KBM-7 (cell line): Measurements from ENCODE around the gene RAB34.

Source experiments
- DNase-seq: peaks from one replicate; pipeline ENCODE4 v3.0.0-alpha.2; 2015
- in situ Hi-C: fragments of 300-500 bp; cut with MboI; formaldehyde crosslinking; loops from 2 replicates; pipeline ENCODE4 v1.14.3; 2020; ENCODE audit warnings: low sequenced_read_pairs, low pct_unique_long_range_greater_than_20kb, mixed read lengths

Gene RAB34

DNA sequence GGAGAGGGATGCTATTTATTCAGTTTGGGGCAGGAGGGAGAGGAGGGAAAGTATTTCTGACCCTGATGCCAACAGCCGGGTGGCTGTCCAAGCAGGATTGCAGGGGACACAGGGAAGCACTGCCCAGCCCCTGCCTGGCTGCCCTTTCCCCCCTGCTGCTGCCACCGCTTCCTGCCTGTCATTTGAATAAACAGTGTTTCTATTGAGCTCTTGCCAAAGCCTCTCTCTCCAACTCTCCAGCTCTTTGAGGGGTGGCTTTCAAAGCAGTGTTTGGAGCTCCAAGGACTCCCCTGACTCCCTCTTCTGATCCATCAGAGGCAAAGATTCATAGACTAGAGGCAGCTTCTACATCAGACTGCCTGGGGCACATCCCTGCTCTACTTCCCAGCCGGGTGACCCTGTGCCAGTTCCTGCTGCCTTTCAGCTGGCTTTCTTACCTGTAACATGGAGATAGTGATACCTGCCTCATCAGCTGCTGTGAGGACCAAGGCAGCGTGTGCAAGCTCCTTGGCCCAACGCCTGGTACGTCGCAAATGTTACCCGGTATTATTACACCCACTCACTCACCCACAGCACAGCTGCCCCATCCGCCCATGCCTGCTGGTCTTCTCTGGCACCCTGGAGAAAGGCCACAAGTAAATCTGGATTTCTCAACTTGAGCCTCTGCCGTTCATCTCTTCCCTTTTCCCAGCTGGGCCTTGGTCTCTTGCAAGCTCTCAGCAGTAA, 15.5 kb downstream of the RAB34 start:
- in situ Hi-C loops = no loop called here

DNA sequence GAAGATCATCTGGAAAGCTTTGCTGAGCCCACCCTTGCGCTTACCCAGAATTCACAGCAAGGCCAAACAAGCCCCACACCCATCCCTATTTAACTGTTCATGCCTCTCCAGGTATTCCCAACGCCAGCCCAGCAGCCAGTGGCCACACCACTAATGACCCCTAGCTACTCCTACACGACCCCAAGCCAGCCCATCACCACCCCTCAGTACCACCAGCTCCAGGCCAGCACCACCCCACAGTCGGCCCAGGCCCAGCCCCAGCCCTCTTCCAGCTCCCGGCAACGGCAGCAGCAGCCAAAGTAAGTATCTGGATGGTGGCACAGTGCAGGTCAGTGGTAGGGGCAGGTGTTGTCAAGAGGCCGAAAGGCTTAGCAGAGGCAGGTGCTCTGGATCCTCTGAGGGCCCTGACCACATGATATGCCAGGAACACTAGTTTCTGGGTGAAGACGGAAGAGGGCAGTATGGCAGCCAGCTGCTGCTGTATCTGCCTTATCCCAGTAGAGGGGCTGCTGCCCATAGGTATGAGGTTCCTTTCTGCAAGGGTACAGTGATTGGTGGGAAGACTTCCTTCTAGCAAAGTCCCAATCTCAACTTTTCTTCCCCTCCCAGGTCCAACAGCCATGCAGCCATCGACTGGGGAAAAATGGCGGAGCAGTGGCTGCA, 16.7 kb downstream of the RAB34 start:
- in situ Hi-C loops = no loop called here
- DNase-seq = no peak

More for the DNA sequence above, 15.5 kb downstream of the RAB34 start:
- no peak for DNase-seq

DNA sequence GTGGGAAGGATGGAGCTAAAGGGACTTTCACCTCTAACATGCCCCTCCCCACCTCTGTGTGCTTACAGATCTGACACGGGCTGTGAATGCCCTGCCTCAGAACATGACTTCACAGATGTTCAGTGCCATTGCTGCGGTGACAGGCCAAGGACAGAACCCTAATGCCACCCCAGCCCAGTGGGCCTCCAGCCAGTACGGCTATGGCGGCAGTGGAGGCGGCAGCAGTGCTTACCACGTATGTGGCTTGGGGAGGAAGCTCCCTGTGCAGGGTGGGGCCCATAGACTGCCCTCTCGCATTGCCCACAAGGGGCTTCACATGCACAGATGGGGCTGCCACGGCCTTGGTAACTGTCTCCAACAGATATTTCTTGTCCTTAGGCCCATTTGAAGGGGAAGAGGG, 17.4 kb downstream of the RAB34 start:
- in situ Hi-C loops = no loop called here
- DNase-seq = no peak

DNA sequence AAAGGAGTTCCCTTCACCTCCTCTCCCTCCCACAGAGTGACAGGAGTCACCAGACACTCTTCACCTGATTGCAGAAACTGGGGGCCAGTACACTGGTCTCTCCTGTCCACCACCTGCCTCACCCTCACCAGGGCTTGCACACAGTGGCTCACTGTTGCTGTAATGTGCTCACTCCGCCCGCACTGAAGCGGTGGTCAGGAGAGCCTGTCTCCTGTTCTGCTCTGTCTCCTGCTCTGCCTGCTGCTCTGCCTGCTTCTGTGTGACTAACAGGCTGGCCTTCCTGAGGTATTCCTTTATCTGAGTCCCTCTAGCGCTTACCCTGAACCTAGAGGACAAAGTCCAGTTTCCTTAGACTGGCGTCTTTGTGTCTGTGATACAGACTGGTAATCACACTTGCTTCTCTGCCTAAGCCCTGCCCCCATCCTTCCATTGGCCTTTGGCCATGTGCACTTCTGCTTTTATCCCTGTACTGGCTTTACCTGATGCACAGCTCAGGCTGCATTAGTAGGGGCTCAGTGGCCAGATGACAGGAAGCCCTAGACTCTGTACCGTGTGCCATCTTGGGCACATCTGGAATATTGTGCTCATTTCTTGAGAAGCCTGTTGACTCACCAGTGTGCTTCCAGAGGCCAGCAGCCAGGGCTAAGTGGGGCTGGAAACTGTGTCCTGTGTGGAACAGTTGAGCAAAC, 19.3 kb downstream of the RAB34 start:
- in situ Hi-C loops = no loop called here
- DNase-seq = peak; percentile 28

DNA sequence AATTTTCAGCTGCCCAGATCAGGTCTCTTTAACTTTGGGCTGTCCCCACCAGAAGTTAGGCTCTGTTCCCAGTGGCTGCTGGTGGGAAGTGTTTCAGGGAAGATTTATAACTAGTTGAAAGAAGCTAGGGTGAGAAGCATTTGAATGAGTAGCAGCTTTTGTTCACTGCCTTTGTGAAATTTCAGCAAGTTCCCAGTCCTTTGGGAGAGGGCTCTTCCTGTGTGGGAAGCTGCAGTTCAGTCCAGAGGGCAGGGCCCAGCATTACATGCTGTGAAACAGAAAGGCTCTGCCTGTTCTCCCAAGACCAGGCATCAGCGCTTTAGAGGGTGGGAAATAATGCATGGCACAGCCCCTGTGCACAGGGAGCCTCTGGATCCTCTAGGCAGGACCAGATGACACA, 23.8 kb downstream of the RAB34 start:
- in situ Hi-C loops = no loop called here

DNA sequence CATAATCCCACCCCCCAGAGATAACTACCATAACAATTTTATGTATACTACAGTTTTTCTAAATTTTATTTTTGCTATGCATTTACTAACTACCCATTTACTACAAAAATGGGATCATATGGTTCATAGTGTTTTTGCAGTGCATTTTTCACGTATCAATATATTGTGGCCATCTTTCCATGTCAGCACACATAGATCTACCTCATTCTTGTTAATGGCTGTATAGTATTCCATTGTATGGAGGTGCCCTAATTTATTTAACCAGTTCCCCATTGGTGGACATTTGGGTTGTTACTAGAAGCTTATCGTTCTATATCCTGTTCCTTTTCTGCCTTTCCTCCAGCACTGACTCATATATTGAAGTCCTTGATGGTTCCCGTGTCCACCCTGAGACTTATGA, 28.7 kb downstream of the RAB34 start:
- no peak for DNase-seq
- in situ Hi-C loops = no loop called here

More for the DNA sequence above, 23.8 kb downstream of the RAB34 start:
- DNase-seq = no peak

DNA sequence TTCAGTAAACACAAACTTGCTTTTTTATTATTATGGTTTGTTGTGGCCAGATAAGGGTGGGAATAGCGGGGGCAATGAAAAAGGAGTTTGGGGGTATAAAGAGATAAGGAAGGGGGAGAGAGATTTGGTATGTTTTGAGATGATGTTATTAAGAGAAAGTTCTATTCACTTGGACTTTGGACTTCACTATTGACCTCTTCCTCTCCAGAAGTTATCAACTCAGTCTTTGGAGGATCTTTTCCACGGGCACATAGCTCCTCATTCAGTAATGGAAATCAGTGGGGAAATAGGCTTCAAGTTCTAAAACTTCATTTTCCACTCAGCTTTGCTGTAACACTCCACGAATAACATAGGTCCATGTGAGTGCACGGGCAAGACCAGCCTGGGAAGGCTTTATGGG, 29.2 kb downstream of the RAB34 start:
- in situ Hi-C loops = no loop called here
- no peak for DNase-seq

DNA sequence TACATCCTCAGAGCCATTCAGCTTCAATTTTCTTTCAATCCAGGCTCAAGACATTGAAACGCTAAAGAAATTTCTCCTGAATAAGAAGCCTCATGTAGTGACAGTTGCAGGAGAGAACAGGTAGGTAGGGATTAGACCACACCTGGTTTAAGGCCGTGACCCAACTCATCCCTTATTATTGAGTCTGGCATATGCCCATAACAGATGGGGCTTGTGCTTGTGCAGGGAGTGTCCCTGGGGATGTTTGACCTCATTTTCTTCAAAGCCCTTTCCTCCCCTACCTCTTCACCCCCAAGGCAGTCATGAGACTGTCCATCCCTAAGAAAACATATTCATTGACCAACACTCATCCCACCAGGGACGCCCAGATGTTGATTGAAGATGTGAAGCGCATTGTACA, 31.4 kb downstream of the RAB34 start:
- in situ Hi-C loops = no loop called here
- no peak for DNase-seq

DNA sequence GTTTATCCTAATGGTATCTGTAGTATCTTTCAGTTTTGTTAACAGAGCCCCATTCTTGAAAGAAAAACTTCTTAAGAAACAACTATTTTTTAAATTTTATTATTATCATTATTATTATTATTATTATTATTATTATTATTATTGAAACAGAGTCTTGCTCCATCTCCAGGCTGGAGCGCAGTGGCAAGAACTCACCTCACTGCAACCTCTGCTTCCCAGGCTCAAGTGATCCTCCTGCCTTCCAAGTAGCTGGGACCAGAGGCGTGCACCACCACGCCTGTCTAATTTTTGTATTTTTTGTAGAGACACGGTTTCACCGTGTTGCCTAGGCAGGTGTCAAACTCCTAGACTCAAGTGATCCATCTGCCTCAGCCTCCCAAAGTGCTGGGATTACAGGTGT, 32.3 kb downstream of the RAB34 start:
- DNase-seq = no peak
- in situ Hi-C loops = no loop called here

DNA sequence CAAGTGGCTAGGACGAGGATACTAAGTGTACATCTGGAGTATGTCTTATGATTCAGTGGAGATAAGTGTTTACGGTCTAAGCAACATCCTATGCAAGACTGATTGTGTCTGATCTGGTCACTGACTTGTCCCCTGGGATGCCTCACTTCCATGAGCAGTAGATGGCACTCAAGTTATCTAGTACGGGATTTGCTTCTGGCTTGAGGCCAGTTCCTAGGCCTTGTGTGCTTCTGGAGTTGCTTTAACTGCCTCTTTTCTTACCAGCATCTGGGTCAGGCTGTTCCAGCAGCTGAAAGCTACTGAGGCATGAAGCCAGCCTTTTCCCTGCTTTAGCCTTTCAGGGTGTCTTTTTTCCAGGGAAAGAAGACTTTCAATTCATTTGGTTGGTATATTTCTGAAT, 32.7 kb downstream of the RAB34 start:
- peak; percentile 26 for DNase-seq
- in situ Hi-C loops = no loop called here

DNA sequence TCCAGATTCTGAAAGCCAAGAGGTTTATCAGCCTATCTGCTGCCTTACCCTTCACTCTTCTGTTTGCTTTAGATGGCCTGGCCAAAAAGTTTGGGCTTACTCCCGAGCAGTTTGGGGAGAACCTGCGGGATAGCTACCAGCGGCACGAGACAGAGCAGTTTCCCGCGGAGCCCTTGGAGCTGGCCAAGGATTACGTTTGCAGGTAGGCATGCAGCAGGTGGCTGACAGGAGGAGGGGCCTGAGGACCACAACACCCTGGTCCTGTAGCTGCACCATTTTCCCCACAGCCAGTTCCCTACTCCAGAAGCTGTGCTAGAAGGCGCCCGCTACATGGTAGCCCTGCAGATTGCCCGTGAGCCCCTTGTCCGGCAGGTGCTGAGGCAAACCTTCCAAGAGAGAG, 35.0 kb downstream of the RAB34 start:
- in situ Hi-C loops = no loop called here
- DNase-seq = no peak

DNA sequence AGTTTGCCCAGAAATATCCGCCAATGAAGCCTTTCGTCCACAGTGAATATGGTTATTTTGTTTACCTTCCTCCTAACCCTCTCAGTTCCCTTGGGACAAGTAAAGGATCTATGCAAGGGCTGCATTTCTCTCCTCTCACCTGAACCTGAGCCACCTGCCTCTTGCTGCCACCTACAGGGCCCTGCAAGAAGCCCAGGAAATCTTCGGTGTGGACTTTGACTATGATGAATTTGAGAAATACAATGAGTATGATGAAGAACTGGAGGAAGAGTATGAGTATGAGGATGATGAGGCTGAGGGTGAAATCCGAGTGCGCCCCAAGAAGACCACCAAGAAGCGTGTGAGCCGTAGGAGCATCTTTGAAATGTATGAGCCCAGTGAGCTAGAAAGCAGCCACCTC, 41.7 kb downstream of the RAB34 start:
- in situ Hi-C loops = no loop called here
- DNase-seq = peak; percentile 8

DNA sequence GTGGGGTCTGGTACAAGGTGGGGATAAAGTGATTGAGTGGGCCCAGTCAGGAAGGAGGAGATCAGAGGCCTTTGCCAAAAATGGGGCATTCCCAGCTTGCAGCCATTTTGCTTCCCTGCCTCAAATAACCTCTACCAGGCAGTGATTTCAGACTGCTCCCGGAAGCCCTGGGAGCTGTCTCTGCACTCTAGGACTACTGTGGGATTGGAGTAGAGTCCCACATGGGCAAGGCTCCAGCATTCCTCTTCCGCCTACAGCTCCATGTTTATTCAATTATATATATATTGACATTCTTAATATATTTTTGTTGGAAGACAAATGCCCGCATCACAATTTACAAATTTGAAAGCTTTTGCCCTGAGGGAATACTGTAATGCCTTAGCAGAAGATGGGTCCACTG, 42.2 kb downstream of the RAB34 start:
- in situ Hi-C loops = no loop called here
- no peak for DNase-seq

DNA sequence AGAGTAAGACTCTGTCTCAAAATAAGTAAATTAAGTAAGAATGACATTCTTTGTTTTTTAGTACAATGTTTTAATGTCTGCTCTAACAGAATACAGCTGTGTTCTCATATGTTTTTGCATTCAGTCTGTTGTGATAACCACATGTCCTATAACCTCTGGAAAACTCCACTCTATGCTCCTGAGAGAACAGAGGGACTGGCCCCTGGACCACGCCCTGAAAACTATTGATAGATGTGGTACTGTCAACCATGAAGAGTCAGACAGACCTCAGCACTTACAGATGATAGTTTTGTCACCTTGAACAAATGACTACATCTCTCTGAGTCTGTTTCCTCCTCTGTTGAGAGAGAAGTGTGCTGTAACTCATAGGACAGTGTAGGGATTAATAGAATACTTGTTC, 47.8 kb downstream of the RAB34 start:
- in situ Hi-C loops = no loop called here
- no peak for DNase-seq

DNA sequence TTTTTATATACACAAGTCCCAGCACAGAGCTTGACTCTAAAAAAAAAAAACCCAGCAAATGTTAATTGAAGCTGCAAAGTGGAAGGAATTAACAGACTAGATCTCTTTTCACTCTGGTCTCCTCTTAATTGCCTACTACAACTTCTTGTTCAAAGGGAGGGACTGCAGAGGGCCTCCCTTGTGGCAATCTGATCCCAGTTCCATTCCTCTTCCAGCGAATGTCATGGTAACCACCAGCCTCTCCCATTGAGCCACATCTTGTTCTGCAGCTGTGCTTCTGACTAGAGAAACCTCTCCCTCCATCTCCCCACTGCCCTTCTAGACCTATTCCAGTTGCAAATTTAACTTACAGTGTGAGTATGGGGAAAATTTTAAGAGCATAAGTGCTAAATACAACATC, 49.8 kb downstream of the RAB34 start:
- DNase-seq = no peak
- in situ Hi-C loops = no loop called here

DNA sequence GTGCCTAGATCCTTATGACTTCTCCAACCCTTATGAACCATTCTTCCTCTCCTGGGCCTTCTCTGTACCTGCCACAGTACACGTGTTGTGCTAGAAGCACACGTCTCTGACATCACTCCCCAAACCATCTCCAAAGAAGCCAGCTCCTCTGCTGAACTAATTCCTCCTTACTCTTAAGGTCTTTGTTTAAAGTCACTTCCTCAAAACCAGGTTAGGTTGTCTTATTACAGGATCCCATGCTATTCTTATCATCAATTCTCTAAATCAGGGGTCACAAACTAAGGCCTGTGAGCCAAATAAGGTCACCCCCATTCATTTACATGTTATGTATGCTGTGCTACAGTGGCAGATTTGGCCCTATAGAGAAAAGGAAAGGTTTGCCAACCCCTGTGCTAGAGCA, 51.7 kb downstream of the RAB34 start:
- in situ Hi-C loops = no loop called here
- DNase-seq = peak; percentile 23
